ENCODE measurements around the gene GGA2. TPM values are rescaled to one million over a fixed set of nuclear protein-coding genes. Genes with fewer than 3 reads are reported as not detected.

The GGA2 gene
- total RNA-seq, 1 experiment from 2014 or later: 142 TPM

- Histone ChIP-seq H3K4me3 (ENCODE audit: low read depth, low read length, poor library complexity, severe bottlenecking) (no peak overlapping the region), H3K4me1 (ENCODE audit: insufficient read depth, low read length, poor library complexity, severe bottlenecking) (no peaks in the 10 kb centered on the region), H3K9me3 (ENCODE audit: low read depth, low read length, poor library complexity, severe bottlenecking) (no peaks in the 10 kb centered on the region), H3K36me3 (ENCODE audit: insufficient read depth, low read length, poor library complexity, severe bottlenecking) (peaks cover 83% of the 10 kb centered on the region), H3K27ac (ENCODE audit: low read depth, low read length, poor library complexity, severe bottlenecking) (no peak overlapping the region), H3K27me3 (replicated peaks; ENCODE audit: insufficient read depth, low read depth, low read length, poor library complexity) (no peaks in the 10 kb centered on the region)
- BruUV-seq (replicated peaks): no TSS peak
- CTCF ChIA-PET: no interaction called here
- intact Hi-C loops (cut with micrococcal nuclease; ENCODE audit: unreplicated experiment): no loop called here
- DNase-seq (ENCODE audit: low spot score): no peak
- POLR2A ChIA-PET (ENCODE audit: low non-redundant PET): no interaction called here
- TF ChIP-seq CTCF (conservative IDR thresholded peaks at IDR 0.05; ENCODE audit: low read depth, low read length) (no peak), EZH2 (IDR thresholded peaks at IDR 0.05; ENCODE audit: borderline replicate concordance, low read depth, low read length, poor library complexity, severe bottlenecking) (no peak)
Measured at GRCh38 chr16:23476289-23476688, 34.0 kb downstream of the GGA2 start.

GRCh38 chr16:23469814-23470213, 40.5 kb downstream of the GGA2 start:
- H3K9me3 ChIP-seq (ENCODE audit: low read depth, low read length, poor library complexity, severe bottlenecking): no peaks in the 10 kb centered on the region
- no TSS peak for BruUV-seq (replicated peaks)
- DNase-seq (ENCODE audit: low spot score): no peak
- intact Hi-C loops (cut with micrococcal nuclease; ENCODE audit: unreplicated experiment): no loop called here
- ChIA-PET POLR2A (ENCODE audit: low non-redundant PET) (no interaction called here), CTCF (no interaction called here)
- TF ChIP-seq EZH2 (IDR thresholded peaks at IDR 0.05; ENCODE audit: borderline replicate concordance, low read depth, low read length, poor library complexity, severe bottlenecking) (no peak), CTCF (conservative IDR thresholded peaks at IDR 0.05; ENCODE audit: low read depth, low read length) (no peak)
- H3K36me3 ChIP-seq (ENCODE audit: insufficient read depth, low read length, poor library complexity, severe bottlenecking): peaks cover 81% of the 10 kb centered on the region
- no peak overlapping the region for H3K4me3 ChIP-seq (ENCODE audit: low read depth, low read length, poor library complexity, severe bottlenecking)
- H3K27ac ChIP-seq (ENCODE audit: low read depth, low read length, poor library complexity, severe bottlenecking): no peak overlapping the region
- H3K4me1 ChIP-seq (ENCODE audit: insufficient read depth, low read length, poor library complexity, severe bottlenecking): no peaks in the 10 kb centered on the region
- no peaks in the 10 kb centered on the region for H3K27me3 ChIP-seq (replicated peaks; ENCODE audit: insufficient read depth, low read depth, low read length, poor library complexity)

GRCh38 chr16:23466162-23466885, 44.0 kb downstream of the GGA2 start:
- intact Hi-C loops (cut with micrococcal nuclease; ENCODE audit: unreplicated experiment): no loop called here
- Histone ChIP-seq H3K36me3 (ENCODE audit: insufficient read depth, low read length, poor library complexity, severe bottlenecking) (peaks cover 52% of the 10 kb centered on the region), H3K4me3 (ENCODE audit: low read depth, low read length, poor library complexity, severe bottlenecking) (no peak overlapping the region), H3K9me3 (ENCODE audit: low read depth, low read length, poor library complexity, severe bottlenecking) (no peaks in the 10 kb centered on the region), H3K27me3 (replicated peaks; ENCODE audit: insufficient read depth, low read depth, low read length, poor library complexity) (no peaks in the 10 kb centered on the region), H3K4me1 (ENCODE audit: insufficient read depth, low read length, poor library complexity, severe bottlenecking) (no peaks in the 10 kb centered on the region), H3K27ac (ENCODE audit: low read depth, low read length, poor library complexity, severe bottlenecking) (no peak overlapping the region)
- TF ChIP-seq CTCF (conservative IDR thresholded peaks at IDR 0.05; ENCODE audit: low read depth, low read length) (no peak), EZH2 (IDR thresholded peaks at IDR 0.05; ENCODE audit: borderline replicate concordance, low read depth, low read length, poor library complexity, severe bottlenecking) (no peak)
- ChIA-PET CTCF (no interaction called here), POLR2A (ENCODE audit: low non-redundant PET) (no interaction called here)
- TSS peak; percentile 25 for BruUV-seq (replicated peaks)
- no peak for DNase-seq (ENCODE audit: low spot score)

Measured in A673 (cell line).